ENCODE measurements around the gene STN1.

The STN1 gene

DNA sequence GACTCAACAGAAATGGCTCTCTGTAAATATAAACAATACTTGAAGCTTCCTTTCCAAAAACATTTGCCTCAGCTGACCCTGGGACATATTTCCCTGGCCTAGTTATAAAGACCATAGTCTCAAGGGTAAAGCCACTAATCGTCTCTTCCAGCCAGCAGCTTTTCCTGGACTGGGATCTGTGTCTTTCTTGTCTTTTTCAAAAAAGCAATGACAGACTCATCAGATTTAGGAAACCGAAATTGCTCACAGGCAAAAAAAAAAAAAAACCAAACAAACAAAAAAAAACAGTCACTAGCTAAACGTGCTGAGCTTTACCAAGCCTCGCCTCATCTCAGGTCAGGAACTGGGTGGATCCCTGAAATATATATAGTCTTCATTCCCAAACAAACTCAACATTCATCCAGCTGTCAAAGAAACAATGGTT, 23.5 kb downstream of the STN1 start:
- DNase-seq (ENCODE audit: low spot score): no peak

DNA sequence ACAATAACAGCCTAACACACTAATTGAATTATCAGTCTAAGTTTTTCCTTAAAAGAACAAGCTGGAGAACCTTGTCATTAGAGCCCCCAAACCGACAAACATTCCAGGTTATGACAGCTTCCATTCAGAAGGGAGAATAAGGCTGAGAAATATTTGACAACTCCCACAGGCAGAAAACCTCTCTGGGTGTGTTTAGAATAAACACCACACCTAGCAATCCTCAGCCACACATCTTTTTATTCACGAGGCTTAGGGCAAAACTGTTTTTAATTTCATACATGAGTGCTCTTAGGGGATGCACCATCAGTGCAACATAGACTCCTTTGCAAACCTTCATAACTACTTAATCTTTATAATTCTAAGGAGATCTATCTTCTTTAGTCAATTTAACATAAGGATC, 24.2 kb downstream of the STN1 start:
- DNase-seq (ENCODE audit: low spot score): no peak

DNA sequence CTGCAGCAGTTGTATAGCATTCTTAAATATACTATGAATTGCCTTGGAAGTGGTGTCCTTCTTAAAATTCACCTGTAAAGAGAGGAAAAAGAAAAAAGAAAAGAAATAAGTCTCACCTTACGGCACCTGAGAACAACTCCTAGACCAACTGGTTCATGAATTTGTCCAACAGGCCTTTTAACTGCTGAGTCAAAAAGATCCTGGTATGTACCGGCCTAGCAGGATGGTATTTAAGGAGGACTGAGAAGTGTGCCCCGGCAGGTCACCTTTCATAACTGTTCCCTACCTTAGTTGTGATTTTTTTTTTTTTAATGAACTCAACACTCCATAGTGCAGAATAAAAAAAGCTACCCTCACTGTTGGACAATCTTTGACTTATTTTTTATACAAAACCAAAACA, 25.8 kb downstream of the STN1 start:
- no peak for DNase-seq (ENCODE audit: low spot score)

DNA sequence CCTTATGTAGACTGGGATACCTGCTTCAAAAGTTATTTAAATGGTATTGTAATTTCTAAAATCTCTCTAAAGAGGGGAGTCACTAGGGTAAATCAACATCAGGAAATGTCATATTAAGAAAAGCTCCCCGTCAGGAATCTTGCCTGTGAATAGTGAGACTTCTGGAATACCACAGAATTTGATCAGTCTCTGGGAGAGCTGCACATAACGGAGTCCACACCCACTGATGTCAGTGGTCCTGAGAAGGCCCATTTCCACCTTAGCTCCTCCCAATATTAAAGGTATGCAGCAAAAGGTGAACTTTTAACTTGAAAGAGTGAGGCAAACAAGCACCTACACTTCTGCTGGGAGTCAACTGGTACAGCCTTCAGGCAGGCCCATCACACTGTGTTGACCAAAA, 27.3 kb downstream of the STN1 start:
- no peak for DNase-seq (ENCODE audit: low spot score)

DNA sequence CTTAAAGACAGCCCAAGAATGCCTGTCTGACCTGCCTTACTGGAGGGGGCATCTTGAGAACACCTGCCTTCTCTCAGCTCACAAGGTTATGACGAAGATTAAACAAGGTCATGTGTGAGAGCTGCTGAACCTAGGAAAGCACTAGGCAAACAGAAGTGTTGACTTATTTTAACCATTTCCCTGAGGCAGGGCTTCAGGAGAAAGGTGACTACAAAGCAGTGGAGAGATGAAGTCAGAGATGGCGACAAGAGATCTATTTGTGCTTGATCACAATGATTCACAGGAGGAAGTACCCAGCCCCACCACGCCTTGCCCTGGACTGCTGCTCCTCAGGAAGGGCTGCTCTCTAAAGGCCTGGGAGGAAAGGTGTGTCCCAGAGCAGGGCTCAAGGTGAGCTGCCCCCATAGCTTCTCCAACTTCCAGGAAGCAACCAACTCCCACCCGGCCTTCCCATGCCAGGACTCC, 27.8 kb downstream of the STN1 start:
- peak; percentile 92 for DNase-seq (ENCODE audit: low spot score)

DNA sequence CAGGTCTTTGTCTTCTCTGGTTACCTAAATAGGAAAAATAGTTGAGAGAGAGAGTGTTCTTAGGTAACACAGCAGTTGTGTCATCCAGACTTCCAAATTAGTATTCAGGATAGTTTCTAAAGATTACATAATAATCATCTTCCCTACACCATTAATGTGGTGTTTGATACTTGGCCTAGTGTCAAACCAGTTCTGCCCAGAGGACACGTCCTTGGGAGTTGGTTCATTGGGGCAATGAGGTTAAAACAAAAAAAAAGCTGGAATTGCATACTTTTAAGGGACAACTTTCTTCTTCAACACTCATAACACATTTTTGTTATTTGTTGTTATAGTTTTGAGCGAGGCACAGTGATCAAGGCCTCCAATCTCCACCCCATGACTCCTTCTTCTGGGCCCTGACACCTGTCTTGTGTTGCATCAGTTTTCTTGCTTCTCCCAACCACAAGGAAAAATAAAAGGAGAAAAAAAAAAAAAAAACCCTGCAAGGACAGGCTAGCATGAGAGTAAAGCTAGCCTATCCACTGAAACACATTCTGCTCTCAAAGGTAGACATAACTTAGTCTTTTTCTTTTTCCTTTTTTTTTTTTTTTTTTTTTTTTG, 28.8 kb downstream of the STN1 start:
- no peak for DNase-seq (ENCODE audit: low spot score)

DNA sequence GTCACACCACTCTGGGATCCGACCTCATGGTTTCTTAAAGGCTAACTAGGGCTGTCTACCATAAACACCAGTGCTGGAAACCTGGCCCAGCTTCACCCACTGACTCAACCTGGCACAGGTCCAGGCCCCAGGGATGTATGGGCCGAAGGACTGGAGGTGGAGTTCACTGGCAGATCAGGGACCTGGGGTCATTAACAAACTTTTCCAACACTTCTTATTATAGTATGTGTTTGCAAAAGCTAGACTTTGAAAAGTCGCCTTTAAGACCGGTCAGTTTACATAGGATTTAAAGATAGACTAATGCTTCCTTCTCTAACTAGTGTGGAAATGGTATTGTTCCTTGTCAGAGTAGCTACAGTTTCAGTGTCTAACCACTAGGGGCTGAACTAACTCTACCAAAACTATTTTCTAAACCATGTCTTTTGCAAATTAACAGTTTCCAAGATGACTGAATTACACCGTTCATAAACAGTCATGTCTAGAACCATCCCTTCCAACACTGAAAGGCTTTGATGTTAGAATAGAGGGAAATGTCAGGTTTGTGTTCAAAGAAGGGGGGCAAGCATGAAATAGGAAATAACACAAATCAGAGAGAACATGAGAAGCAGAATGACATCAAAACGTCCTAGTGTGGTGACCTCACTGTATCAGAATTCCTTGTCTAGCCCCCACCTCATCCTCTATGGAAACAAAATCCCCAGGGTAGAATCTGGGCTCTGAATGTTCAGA, 29.7 kb downstream of the STN1 start:
- peak; percentile 89 for DNase-seq (ENCODE audit: low spot score)

DNA sequence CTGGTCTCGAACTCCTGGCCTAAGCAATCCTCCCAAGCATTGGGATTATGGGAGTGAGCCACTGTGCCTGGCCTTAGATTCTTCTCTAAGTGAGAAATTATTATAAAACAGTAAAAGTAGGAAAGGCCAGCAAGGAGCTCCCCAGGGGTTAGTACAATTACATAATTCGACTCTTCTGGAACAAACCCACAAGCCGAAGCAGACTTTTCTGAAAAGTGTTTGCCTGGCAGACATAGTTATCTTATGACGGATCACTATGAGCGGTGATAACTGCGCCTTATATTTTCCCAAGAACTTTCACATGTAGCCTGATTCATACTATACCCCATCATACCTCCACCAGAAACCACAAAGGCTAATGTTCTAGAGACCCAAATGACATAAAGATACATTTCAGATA, 32.4 kb downstream of the STN1 start:
- DNase-seq (ENCODE audit: low spot score): no peak

DNA sequence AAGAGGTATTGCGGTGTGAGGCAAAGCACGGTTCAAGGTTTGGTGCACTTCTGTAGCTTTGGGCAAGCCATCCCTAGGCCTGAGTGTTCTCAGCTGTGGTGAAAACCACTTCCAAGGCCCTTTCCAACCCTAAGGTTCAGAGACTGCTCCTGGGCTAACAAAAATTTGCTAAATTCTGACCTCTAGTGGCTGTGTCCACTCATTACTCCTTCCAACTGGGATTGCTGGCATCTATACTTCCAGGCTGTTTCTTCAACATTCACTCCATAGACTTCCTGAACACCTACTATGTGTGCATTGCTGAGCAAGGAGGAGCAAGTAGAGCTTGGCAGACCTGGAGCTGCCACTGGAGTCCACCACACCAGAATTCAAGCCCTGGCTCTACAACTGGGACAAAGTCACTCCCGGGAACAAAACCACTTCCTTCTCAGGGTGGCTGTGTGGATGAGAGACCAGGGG, 33.3 kb downstream of the STN1 start:
- DNase-seq (ENCODE audit: low spot score): peak; percentile 66

DNA sequence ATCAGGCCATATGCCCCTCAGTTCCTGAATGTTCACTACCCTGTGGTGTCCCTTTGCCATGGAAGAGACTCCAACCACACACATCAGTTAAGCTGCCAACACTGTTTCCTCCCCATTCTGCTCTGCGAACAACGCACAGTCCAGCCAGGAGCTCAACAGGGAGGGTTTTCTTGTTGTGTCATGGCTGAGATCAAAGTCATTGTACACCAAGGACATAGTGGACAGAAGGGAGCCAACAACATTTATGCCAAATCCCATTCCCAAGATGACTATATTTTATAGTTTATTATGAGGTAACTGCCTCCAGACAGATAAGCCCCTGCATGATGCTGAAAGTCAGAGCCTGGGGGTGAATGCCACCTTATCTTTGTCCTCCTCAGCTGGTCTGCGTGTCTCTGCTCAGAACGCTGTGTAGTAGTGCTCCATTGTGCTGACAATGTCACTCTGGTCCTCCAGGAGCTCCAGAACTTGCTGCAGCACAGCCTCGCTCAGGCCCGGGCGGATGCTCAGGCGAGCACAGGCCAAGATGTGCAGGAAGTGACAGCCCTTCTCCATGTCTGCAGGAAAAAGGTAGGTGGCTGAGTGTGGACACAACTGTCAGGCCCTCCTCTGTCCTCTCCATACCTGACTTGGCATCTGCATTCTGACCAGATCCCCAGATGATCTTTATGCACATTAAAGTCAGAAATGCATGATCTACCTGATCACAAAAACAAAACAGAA, 35.5 kb downstream of the STN1 start:
- DNase-seq (ENCODE audit: low spot score): no peak

DNA sequence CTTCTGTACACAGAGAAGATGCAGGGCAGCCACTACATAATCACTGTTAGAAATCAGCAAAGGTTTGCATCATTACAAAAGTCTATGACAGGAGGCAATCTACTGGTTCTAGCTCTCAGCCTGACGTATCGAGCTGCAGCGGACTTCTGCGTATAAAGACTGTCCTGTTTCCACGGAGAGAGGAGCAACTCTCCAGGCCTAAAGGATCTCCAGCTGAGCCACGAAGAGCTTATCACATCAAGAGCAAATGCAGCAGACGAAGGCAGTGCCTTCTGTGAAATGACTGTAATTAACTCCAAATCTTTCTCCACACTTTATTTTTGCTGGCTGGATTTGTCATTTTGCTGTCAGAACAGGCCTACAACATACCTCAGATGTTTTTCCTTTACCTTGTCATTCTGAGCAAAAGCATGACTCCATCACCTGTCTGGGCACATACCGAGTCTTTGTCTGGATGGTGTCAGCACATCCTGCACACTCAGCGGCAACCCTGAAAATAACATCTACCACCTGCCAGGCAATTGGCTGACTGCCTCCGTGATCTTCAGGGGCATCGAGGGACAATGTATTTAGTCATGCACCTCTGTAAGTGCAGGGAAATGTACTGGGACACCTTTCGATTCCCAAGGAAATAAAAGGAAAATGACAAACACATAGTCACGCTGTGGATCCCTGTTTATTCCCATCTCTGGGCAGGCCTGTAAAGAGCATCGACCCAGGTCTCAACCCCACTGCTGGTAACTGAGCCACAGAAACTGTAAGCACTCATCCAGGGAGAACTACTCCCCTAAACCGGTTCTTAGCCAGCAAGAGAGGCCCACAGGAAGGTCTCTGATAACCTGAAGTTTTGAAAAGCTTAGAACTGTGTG, 36.3 kb downstream of the STN1 start:
- DNase-seq (ENCODE audit: low spot score): peak; percentile 22

DNA sequence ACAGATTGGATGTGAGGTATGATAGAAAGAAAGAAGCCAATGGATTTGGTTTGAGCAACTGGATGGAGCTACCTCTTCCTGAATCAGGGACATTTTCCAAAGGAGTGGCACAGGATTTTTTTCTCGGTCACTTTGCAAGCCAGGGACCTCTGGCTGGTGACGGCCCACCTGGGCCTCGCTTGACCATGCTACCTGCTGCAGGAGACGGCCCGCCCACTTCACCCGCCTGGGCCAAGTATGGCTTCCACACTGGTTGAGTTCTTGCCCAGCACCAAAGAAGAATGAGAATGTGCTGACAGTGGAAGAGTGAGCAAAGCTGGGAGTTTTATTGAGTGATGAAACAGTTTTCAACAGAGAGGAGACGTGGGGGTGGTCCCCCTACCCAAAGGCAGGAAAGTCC, 38.2 kb downstream of the STN1 start:
- DNase-seq (ENCODE audit: low spot score): no peak

DNA sequence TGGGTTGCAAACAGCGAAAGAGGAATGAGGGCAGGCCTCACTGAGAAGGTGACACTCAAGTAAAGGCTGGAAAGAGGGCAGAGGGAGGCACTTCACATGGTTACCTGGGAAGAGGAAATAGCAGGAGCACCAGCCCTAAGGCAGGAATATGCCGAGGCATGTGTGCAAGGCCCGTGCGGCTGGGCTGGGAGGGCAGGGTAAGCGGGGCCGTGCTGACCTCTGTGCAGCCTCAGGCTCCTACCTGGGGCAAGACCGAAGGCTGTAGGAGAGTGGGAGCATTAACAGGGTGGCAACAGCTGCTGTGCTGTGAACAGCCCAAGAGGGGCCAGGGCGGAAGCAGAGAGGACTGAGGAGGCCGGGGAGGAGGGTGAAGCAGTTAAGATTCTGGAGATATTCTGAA, 38.6 kb downstream of the STN1 start:
- no peak for DNase-seq (ENCODE audit: low spot score)

DNA sequence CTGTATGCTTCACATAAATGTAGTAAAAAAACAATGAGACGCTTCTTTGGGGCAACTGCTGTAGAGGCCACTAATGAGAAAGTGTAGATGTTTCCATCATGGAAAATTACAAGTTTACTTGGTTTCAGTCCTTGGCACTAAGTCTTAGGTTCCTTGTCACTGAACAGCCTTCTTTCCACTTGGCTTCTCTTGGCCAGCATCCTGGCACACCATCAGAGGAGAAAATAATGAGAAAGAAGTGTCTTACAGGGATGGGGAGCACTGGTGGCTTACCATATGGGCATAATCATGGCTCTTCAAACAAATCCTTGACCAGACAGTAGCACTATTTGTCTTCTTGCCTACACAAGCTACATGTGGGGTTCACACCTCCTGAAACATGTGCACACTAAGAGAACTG, 40.1 kb downstream of the STN1 start:
- DNase-seq (ENCODE audit: low spot score): no peak

DNA sequence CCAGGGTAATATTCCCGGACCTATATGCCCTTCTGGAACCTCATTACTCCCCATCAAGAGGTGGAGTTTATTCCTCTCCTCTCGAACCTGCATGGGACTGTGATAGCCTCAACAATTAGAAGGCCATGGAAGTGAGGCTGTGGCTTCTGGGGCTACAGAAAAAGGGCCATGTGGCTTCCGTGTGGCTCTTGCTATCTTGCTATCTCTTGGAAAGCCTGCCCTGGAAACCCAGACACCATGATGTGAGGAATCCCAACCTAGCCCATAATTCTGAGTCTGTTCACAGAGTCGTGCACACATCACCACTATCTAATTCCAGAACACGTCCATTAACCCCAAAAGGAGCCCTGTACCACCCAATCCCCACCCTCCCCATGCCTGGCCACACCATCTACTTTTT, 41.8 kb downstream of the STN1 start:
- no peak for DNase-seq (ENCODE audit: low spot score)

DNA sequence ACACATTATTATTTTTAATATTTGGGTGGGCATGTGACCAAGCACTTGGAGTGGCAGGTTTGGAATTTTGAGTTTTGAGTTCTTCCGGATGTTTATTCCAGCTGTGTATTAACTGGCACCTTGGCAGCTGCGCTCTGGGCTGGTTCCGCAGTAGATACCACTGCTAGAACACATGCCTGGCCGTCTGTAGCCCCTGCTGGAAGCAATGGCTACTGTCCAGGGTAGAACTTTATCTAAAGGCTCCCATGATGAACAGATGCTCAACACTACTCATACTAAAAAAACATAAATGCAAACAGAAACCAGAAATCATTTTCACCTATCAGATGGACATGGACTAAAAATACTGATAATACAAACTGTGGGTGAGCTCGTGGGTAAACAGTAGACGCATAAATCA, 43.3 kb downstream of the STN1 start:
- no peak for DNase-seq (ENCODE audit: low spot score)

DNA sequence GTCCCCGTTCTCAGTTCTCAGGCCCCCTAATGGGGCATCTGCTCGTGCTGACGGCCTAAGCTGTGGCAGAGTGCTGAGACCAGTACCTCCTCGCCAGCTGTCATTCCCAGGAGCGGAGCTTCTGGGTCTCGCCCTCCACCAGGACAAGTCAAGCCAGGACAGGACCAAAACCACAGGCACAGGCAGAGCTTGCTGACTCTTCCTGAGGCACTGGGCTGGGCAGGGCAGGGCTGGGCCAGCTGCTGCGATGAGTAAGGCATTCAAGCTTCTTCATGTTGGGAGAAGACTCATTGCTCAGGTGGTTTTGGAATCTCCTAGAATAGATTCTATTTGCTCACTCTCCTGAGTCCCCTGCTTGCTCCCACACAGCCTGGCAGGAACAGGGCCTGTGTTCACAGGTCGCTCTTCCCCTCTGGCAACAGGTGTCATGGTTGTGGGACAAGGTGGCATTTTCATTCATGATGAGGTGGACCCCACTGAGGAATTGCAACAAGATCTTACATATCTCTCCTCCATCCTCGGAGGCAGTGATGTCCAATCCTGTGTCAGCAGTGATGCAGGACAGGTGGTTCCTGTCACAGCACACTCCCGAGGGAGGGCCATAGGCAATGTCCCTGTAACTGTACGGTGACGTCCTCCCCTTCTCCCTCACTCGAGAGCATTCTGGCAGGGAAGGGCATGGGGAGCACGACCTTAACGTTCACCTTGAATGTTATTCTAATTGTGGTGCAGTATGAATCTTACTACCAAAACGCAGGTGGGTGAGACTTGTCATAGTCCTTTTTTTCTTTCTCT, 45.6 kb downstream of the STN1 start:
- DNase-seq (ENCODE audit: low spot score): peak; percentile 77

DNA sequence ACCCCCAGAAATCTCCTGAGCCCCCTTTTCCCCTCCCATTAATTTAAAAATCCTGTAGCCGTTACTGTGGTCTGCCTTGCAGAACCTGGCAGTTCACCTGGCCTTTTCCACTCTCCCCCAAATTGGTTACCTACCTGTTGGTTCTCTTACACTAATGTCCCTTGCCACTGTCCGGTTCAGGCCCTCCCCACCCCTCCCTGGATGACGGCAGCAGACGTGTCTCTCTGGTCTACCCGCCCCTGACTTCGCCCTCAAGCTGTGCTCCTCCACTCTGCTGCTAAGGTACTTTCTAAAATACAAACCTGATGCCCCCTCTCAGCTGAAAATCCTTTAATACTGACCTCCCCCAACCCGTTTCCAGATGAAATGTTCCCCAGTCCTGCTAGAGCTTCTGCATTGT, 47.0 kb downstream of the STN1 start:
- DNase-seq (ENCODE audit: low spot score): no peak

DNA sequence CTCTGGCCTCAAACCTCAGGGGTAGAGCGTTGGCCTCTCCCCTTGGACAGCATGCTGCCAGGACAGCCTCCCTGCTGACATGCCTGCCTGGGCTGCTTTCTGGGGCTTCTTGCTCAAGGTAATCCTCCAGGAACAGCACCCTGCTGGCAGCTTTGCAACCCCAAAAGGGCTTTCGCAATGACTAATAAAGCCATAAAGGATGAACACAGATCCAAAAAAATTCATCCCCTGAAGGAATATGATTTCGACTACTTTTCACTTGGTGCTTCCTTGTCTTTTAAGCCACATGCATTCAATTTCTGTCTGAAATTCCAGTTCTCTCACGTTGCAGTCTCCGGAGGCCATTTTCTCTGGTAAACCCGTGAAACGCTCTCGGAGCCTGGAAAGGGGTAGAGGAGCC, 47.5 kb downstream of the STN1 start:
- no peak for DNase-seq (ENCODE audit: low spot score)

DNA sequence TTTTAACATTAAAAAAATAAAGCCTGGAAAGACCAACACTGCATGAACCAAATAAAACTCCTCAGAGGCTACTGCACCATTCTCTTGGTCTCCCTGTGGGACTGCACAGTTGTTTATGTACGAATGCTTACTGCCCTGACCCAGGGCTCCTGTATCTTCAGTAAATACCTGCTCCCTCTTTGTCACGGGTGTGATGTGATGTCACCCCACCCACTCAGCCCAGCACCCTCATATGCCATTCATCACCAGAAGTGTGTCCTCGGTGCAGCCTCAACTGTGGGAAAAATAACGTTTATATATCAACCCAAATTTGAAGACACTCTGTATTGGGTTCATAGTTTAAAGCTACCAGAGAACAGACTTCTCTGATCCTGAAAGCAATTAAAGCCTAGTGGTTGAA, 48.6 kb downstream of the STN1 start:
- no peak for DNase-seq (ENCODE audit: low spot score)

DNA sequence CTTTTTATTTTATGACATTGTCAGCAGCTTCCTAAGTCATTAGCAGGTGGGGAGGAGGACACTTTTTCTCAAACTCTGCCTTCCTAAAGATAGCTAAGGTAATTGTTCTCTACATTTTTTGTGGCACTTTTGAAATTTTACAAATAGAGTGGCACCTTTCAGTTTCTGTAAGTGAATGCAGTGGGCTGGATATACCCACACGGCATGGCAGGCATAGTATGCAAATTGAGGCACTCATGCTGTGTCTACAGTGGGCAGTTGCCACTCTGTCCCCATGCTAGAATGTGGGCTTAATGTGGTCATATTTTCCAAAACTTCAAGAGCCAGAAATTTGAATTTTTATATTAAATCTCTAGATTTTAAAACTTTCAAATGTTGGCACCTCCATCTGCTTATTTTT, 49.8 kb downstream of the STN1 start:
- DNase-seq (ENCODE audit: low spot score): no peak

All from kidney tubule cell (primary cell).